Liver (tissue), 3 donors: ENCODE data around the gene LNX1.

ENCODE experiments used
- EGR1 ChIP-seq, 2 donors: IDR thresholded peaks; 2 replicates each; pipeline ENCODE4 v1.6.1; 2016 to 2018; ENCODE audit warnings: antibody characterized with exemption in 2 of 2, low read depth in 2 of 2
- FOXA1 ChIP-seq: IDR thresholded peaks from 2 replicates; pipeline ENCODE4 v1.6.1; 2016; ENCODE audit warnings: antibody characterized with exemption
- JUND ChIP-seq, 2 donors: IDR thresholded peaks; 2 replicates each; pipeline ENCODE4 v1.6.1; 2016; ENCODE audit warnings: antibody characterized with exemption in 2 of 2
- NR2F2 ChIP-seq: IDR thresholded peaks from 2 replicates; pipeline ENCODE4 v1.6.1; 2016; ENCODE audit warnings: antibody characterized with exemption
- RAD21 ChIP-seq, 2 donors: IDR thresholded peaks; 2 replicates each; pipeline ENCODE4 v1.6.1; 2016; ENCODE audit warnings: antibody characterized with exemption in 2 of 2, mild to moderate bottlenecking in 2 of 2
- SP1 ChIP-seq: IDR thresholded peaks from 2 replicates; pipeline ENCODE4 v1.6.1; 2018; ENCODE audit warnings: antibody characterized with exemption, mild to moderate bottlenecking
- TAF1 ChIP-seq: conservative IDR thresholded peaks from 2 replicates; pipeline ENCODE4 v1.6.1; 2016; ENCODE audit warnings: antibody characterized with exemption, mild to moderate bottlenecking
- YY1 ChIP-seq: IDR thresholded peaks from 2 replicates; pipeline ENCODE4 v1.6.1; 2016; ENCODE audit warnings: antibody characterized with exemption, mild to moderate bottlenecking
- ZBTB33 ChIP-seq: IDR thresholded peaks from 2 replicates; pipeline ENCODE4 v1.6.1; 2016; ENCODE audit warnings: antibody characterized with exemption
- TF ChIP-seq, protein P1 (sequence below): IDR thresholded peaks from 2 replicates; pipeline ENCODE4 v1.6.1; 2016; ENCODE audit warnings: antibody characterized with exemption
- TF ChIP-seq, protein P2 (sequence below): fragments of 150-350 bp; IDR thresholded peaks from 2 replicates; pipeline ENCODE4 v1.5.1; 2017; ENCODE audit warnings: improper control_type of control experiment, low read depth, low read length; ENCODE audit not compliant: missing input control
- TF ChIP-seq, protein P3 (sequence below): IDR thresholded peaks from 2 replicates; pipeline ENCODE4 v1.6.1; 2016; ENCODE audit warnings: antibody characterized with exemption, mild to moderate bottlenecking
- donor health status: healthy.
- donor health status: healthy.

DNA sequence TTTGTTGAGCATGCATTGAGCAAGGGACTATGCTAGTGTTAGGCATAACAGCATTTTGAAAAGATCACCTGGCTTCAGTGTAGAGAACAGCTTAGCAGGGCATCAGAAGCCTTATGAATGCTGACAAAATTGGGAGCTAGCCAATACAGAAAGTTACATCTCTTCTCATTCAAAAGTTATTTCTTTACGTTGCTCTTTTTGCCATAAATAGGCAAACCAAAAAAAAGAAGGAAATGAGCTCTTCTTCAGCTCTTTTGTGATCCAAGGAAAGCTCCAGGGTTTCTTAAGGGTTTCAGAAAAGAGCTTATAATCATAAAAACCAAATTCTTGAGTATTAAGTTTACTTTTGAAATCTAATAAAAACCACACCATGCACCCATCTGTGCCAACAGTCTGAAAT is 35.2 kb upstream of the LNX1 start:
- TF ChIP-seq, protein P1, sequence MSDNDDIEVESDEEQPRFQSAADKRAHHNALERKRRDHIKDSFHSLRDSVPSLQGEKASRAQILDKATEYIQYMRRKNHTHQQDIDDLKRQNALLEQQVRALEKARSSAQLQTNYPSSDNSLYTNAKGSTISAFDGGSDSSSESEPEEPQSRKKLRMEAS: no peak
- TF ChIP-seq EGR1 (IDR thresholded peaks at IDR 0.05; ENCODE audit: low read depth in 2 of 2) (no peak), TAF1 (no peak), YY1 (no peak), JUND (IDR thresholded peaks at IDR 0.05) (no peak), ZBTB33 (no peak), FOXA1 (no peak), RAD21 (IDR thresholded peaks at IDR 0.05) (no peak), SP1 (no peak), NR2F2 (no peak)
- TF ChIP-seq, protein P2, sequence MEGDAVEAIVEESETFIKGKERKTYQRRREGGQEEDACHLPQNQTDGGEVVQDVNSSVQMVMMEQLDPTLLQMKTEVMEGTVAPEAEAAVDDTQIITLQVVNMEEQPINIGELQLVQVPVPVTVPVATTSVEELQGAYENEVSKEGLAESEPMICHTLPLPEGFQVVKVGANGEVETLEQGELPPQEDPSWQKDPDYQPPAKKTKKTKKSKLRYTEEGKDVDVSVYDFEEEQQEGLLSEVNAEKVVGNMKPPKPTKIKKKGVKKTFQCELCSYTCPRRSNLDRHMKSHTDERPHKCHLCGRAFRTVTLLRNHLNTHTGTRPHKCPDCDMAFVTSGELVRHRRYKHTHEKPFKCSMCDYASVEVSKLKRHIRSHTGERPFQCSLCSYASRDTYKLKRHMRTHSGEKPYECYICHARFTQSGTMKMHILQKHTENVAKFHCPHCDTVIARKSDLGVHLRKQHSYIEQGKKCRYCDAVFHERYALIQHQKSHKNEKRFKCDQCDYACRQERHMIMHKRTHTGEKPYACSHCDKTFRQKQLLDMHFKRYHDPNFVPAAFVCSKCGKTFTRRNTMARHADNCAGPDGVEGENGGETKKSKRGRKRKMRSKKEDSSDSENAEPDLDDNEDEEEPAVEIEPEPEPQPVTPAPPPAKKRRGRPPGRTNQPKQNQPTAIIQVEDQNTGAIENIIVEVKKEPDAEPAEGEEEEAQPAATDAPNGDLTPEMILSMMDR: no peak
- TF ChIP-seq, protein P3, sequence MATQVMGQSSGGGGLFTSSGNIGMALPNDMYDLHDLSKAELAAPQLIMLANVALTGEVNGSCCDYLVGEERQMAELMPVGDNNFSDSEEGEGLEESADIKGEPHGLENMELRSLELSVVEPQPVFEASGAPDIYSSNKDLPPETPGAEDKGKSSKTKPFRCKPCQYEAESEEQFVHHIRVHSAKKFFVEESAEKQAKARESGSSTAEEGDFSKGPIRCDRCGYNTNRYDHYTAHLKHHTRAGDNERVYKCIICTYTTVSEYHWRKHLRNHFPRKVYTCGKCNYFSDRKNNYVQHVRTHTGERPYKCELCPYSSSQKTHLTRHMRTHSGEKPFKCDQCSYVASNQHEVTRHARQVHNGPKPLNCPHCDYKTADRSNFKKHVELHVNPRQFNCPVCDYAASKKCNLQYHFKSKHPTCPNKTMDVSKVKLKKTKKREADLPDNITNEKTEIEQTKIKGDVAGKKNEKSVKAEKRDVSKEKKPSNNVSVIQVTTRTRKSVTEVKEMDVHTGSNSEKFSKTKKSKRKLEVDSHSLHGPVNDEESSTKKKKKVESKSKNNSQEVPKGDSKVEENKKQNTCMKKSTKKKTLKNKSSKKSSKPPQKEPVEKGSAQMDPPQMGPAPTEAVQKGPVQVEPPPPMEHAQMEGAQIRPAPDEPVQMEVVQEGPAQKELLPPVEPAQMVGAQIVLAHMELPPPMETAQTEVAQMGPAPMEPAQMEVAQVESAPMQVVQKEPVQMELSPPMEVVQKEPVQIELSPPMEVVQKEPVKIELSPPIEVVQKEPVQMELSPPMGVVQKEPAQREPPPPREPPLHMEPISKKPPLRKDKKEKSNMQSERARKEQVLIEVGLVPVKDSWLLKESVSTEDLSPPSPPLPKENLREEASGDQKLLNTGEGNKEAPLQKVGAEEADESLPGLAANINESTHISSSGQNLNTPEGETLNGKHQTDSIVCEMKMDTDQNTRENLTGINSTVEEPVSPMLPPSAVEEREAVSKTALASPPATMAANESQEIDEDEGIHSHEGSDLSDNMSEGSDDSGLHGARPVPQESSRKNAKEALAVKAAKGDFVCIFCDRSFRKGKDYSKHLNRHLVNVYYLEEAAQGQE: no peak
